HG03460 (cell line): ENCODE data around the gene ATP5F1A.
"Not testable (repeated sequence)": the region's sequence is repeated elsewhere in the genome, so short reads cannot be mapped to it uniquely, and the experiment has no call there.

Experiments
- ATAC-seq: cut with Tn5 transposase; IDR thresholded peaks from one replicate; pipeline ENCODE4 v1.9.1; 2021; ENCODE audit not compliant: unreplicated experiment

Gene ATP5F1A

DNA sequence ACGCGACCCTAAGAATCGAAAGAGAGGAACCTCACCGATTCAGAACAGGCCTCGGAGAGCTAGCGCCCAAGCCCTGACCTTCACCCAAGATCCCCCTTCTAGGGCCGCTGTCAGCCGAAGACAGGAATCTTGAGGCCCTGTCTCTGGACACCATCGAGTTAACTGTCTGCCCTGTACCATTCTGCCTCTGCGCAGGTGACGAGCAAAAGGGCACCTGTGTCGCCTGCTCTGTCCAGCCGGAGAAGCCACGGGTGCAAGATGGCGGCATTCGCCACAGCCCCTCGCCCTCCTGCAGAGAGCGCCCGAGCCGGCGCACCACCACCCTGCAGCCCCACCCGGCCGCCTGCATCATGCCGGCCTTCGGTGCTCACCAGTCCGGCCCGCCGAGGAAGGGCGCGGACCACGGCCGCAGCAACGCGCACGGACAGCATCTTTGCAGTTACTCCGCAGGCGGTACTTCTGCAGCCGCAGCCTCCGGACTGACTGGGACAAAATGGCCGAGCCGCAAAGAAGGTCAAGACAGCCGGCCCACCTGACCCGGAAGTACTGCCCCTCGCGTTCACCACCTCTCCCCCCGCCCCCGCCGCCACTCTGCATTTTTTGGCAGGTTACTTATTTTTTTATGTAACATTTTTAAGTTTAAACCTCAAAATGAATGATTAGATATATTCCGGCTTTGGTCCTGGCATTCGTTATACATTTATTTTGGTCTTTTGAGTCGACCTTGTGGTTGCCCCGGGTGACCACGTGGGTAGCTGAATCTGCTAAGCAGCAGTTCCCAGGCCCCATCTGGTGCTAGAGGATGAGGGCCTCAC is at the start of gene ATP5F1A:
TSS of gene ATP5F1A (minus strand) at position 496 of the 815 bp plus-strand sequence. CDS start at position 431, 65 bp downstream.
- ATAC-seq: peak; percentile 80

DNA sequence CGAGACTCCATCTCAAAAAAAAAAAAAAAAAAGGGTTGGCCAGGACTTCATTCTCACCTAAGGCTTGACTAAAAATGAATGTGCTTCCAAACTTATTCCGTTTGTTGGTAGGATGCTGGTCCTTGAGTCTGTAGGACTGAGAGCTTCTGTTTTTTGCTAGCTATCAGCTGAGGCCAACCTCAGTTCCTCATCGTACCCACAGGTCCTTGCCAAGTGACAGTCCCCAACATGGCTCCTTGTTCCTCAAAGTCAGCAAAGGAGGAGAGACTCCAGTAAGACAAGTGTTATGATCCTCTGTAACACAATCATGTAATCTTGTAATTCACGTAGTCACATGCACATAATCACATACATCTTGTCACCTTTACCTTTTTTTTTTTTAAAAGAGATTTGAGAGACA is 43.1 kb upstream of the ATP5F1A start:
- no peak for ATAC-seq

DNA sequence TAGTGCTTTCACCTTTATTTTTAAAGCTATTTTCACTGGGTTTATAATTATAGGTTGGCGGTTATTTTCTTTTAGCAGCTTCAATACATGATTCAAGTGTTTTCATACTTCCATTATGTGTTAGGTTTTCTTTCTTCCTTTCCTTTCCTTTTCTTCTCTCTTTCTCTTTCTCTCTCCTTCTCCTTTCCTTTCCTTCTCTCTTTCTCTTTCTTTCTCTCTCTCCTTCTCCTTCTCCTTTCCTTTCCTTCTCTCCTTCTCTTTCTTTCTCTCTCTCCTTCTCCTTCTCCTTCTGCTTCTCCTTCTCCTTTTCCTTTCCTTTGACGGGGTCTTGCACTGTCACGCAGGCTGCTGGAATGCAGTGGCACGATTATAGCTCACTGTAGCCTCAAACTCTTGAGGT is 42.1 kb upstream of the ATP5F1A start:
- no peak for ATAC-seq

DNA sequence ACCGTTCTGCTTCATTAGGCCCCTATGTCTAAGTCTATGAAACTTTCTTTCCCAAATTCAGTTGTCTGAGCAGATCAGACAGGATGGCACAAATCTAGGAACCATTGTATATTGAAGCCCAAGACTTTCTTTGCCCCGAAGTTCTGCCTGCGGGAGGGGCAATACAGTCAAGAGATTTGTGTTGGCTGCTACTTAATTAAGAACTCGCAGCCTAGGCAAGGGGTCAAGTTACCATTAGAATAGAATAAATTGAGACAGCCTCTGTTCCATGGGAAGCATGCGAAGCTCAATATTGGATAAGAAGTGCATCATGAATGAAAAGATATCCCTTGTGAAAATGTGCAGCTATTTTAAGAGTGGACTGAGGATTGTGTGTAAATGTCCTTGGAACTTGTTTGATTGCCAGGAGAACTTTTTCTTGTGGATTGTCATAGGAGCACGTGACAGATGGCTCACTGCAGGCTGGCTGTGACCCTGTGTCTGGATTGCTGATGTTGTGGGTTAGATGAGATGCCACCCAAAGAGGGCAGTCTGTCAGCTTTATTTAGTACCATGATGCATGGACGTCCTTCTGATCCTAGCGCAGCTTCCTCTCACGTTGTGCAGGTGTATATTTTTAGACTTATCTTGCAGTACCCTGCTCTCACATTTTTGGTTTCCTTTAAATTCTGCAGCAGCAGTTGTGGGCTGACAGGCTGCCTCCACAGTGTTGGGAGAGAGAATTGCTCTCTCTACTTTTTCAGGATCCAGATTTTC is 37.0 kb upstream of the ATP5F1A start:
- ATAC-seq: no peak

DNA sequence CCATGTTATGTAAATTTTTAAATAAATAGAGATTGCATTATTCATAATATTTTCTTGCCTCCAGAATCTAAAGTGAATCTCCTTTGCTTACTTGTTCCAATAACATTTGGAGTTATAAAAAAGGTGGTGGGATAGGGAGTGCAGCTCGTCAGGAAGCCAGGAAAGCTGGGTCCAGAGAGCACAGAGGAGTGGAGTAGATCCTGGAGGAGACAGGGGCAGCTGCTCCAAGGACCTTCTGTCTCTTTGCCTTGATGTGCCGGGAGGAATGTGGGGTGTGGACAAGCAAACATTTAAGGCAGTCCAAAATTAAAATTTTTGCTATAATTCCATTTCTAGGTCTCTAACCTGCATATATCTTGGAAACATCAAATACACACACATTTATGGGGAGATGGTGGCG is 35.4 kb upstream of the ATP5F1A start:
- ATAC-seq: no peak

DNA sequence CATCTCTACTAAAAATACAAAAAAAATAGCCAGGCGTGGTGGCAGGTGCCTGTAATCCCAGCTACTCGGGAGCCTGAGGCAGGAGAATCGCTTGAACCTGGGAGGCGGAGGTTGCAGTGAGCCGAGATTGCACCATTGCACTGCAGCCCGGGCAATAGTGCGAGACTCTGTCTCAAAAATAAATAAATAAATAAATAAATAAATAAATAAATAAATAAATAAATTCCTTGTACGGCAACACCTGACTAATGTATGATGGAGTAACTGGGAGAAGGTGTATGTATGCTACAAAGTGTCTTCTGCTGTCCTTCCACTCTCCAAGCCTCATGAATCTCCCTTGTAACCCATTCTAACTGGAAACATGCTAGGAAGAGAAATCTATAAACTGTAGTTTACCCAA is 32.5 kb upstream of the ATP5F1A start:
- ATAC-seq: not testable (repeated sequence)

DNA sequence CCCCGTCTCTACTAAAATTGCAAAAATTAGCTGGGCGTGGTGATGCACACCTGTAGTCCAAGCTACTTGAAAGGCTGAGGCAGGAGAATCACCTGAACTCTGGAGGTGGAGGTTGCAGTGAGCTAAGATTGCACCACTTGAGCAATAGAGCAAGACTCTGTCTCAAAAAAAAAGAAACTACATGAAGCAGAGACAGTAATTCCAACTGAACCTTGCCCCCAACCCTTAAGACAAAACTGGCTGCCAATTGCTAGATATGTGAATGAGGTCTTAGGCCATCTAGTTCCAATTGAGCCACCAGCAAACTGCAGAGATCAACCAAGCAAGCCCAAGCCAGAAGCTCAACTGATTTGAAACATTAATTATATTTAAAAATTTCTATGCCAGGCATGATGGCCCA is 32.0 kb upstream of the ATP5F1A start:
- ATAC-seq: no peak

DNA sequence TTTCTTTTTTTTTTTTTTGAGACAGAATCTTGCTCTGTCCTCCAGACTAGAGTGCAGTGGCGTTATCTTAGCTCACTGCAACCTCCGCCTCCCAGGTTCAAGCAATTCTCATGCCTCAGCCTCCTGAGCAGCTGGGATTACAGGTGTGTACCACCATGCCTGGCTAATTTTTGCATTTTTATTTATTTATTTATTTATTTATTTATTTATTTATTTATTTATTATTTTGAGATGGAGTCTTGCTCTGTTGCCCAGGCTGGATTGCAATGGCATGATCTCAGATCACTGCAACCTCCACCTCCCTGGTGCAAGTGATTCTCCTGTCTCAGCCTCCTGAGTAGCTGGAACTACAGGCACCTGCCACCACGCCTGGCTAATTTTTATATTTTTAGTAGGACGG is 28.5 kb upstream of the ATP5F1A start:
- ATAC-seq: not testable (repeated sequence)

DNA sequence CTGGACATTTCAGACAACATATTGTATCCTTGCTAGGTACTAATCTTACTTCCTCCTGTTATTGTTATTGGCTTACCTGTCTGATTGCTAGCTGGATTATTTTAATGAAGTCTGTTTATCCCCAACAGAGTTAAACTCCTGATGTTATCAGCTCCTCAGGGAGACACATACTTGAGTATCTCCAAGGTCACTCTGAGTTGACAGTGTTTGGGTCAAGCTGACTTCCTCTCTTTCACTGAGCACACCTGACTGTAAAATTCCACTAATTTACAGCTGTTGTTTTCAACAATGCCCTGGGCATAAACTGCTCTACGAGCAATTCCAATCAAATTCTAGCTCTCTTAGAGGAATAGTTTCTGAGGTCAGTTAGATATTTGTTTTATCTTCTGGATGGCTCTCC is 15.7 kb upstream of the ATP5F1A start:
- ATAC-seq: no peak

DNA sequence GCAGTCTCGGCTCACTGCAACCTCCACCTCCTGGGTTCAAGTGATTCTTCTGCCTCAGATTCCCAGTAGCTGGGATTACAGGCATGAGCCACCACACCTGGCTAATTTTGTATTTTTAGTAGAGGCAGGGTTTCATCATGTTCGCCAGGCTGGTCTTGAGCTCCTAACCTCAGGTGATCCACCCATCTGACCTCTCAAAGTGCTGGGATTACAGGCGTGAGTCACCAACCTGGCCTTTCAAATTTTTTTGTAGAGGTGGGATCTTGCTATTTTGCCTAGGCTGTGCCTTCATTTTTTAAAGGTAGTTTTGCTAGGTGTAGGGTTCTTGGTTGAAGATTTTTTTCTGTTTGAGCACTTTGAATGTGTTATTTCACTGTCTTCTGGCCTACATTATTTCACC is 12.3 kb upstream of the ATP5F1A start:
- no peak for ATAC-seq

DNA sequence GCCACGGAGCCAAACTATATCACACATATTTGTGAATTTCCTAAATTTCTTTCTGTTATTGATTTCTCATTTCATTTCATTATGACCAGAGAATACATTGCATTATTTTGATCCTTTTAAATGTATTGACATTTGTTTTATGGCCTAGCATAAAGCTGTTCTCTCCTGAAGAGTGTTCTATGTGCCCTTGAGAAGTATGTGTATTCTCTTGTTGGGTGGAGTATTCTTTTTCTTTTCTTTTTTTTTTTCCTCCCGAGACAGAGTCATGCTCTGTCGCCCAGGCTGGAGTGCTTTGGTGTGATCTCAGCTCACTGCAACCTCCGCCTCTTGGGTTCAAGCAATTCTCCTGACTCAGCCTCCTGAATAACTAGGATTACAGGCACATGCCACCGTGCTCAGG is 11.3 kb upstream of the ATP5F1A start:
- ATAC-seq: no peak

DNA sequence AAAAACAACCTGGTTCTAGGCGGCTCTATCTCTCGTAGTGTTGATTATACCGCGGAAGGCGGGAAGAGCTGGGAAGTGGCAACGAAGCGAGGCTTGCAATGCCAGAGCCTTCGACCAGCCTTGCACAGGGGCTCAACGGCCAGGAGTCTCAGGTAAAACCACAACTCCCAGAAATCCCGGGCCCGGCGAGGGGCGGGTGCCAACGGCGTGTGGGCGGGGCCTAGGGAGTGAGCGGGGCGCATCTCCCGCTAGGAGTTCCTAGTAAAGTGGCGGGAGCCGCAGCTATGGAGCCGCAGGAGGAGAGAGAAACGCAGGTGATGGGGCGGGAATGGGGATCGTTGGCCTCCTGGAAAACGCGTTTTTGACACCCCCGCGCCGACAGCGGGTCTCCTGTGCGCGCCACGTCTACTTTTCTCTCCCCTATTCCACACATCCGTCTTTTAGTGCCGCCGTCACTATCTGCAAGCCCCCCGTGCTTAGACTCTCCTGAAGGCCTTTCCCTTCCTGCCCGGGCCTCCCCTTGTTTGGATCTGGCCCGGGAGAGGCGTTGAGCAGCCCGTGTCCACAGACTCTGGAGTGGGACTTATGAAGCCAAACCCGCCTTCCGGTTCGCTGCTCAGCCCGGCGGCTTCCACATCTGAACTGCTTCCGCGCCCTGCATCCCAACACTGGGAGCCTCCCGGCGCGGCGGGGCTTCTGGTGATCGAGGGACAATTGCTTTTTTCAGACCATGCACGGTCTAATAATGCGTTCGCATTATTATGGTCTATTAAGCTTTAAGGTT is 6.2 kb upstream of the ATP5F1A start, which contains the start of gene HAUS1:
TSS of gene HAUS1 (plus strand) at position 258 of the 784 bp plus-strand sequence. CDS start at position 285, 27 bp downstream.
- peak; percentile 93 for ATAC-seq

DNA sequence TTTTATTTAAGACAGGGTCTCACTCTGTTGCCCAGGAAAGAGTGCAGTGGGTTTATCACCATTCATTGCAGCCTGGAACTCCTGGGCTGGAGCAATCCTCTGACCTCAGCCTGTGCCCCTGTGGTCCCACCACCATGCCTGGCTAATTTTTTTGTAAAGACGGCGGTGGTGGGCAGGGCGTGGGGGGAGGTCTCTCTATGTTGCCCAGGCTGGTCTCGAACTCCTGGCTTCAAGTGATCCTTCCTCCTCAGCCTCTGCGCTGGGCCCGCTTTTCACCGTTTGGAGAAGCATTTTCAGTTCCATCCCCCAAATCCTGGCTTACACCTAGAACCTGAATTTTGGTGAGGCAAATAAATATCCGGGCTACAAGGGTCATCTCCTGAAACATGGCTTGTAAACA is 1.4 kb upstream of the ATP5F1A start:
- ATAC-seq: no peak

DNA sequence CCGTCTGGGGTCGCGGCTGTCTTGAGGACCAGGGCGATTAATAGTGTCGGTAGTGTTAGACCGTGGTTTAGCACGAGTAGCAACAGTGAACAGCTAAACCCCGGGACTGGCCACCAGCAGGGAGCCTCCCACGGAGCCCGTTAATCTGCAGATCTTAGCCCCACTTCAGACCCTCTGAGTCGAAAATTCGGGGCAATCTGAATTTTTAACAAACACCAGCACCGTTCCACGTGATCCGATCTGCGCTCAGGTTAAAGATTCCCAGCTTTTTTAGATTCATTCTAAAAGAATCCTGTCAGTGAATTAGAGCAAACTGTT is 479 bp upstream of the ATP5F1A start:
- no peak for ATAC-seq

DNA sequence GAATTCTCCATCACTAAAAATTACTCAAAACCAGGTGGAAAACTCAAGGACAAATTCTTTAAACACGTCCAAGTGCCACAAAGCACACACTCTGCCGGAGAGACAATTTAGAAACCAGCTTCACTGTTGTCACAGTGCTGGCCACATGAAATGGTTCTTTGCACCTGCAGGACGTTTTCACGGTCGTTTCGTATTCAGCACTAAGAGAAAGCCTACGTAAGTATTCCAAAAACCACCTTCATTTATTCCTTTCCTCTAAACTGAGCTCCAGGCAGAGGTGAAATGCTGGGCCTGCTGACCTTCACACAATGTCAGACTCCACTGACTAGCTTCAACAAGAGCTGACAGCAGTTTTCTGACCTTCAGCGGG is 680 bp downstream of the ATP5F1A start:
- peak; percentile 21 for ATAC-seq

DNA sequence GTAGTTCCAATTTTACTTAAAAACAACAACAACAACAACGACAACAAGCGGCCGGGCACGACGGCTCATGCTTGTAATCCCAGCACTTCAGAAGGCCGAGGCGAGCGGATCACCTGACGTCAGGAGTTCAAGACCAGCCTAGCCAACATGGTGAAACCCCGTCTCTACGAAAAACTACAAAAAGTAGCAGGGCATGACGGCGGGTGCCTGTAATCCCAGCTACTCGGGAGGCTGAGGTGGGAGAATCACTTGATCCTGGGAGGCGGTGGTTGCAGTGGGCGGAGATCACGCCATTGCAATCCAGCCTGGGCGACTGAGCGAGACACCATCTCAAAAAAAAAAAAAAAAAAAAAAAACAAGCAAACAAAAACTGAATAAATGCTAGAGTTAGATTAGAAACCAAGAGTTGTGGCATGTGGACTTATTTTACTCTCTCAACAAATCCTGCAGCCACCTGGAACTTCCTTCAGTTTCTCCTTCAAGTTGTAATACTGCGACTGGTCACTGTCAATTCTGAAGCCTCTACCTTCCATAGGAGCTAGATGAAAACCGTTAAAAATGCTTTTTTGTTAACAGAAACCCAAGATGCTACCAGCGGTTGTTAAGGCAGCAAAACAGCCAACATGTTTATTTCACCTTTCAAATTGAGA is 1.3 kb downstream of the ATP5F1A start:
- ATAC-seq: no peak

DNA sequence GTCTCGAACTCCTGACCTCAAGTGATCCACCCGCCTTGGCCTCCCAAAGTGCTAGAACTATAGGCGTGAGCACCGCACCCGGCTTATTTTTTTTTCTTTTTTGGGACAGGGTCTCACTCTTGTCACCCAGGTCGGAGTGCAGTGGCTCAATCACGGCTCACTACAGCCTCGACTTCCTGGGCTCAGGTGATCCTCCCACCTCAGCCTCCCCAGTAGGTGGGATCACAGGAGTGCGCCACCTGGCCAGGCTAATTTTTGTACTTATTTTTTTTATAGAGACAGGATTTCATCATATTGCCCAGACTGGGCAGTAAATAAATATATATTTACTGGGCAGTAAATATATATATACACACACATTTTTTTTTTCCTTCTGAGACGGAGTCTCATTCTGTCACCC is 2.6 kb downstream of the ATP5F1A start:
- ATAC-seq: no peak

DNA sequence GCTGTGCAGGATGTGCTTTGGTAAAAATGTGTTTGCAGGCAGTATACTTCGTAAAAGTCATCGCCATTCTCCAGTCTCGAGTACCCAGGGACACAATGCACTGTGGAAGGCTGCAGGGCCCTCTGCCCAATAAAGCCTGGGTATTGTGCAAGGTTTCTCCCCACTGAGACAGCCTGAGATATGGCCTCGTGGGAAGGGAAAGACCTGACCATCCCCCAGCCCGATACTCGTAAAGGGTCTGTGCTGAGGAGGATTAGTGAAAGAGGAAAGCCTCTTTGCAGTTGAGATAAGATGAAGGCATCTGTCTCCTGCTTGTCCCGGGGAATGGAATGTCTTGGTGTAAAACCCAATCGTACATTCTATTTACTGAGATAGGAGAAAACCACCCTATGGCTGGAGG is 9.6 kb downstream of the ATP5F1A start:
- not testable (repeated sequence) for ATAC-seq

DNA sequence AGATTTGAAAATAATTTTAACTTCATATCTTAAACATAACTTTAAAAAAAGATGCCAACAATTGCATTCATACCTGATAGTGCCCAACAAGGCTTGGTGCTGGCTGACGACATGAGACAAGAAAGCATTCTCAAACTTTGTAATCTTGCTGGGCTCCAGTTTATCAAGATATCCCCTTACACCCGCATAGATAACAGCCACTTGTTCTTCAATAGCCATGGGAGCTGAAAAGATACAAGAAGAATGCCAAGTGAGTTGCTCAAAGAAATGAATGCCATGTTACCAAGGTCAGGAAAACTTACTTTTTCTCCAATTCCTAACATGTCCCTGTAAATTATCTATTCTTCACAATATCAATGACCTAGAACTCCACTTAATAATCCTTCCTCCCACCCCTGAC is 13.7 kb downstream of the ATP5F1A start:
- no peak for ATAC-seq

DNA sequence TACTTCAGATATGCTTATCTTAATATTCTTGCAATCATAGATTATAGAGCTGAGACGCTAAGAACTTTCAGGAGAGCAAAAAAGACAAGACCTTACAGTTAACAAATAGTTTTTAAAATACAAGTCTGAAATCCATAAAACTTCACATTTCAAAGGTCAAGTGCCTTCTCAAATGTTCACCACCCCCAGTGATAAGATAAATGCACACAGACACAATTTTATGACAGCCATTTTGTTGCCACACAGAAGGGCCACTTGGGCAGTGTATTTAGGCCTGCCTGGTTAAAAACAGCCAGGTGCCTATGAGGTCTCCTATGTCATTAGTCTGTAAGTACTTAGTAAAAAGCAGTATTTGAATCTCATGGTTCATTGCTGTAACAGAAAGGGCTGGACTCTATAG is 17.9 kb downstream of the ATP5F1A start:
- no peak for ATAC-seq

DNA sequence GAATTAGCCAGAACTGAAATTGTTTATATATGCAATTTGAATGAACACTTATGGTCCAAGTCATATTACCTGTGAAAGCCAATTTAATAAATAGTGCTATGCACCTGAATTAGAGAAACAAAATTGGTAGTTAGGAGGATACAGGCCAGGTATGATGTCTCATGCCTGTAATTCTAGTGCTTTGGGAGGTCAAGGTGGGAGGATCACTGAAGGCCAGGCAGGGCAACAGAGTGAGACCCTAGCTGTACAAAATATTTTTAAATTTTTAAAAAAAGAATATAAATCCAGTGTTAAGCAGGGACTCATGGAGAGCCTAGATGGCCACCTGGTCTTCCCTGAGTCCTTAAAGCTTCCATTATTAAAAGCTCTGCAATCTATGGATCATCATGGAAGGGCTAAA is 18.8 kb downstream of the ATP5F1A start:
- ATAC-seq: no peak
